HepG2 (cell line): ENCODE measurements around the gene PLEKHH3. TPM values are rescaled to one million over a fixed set of nuclear protein-coding genes. Genes with fewer than 3 reads are reported as not detected.

ENCODE experiments used
- GATAD2A ChIP-seq: IDR thresholded peaks from 2 replicates; pipeline ENCODE4 v1.6.1; 2016
- MTA1 ChIP-seq: sonication (generic); formaldehyde crosslinking; IDR thresholded peaks from 2 replicates; pipeline ENCODE4 v1.4.0; 2020; ENCODE audit warnings: missing genetic modification reagents, mild to moderate bottlenecking, borderline replicate concordance
- NCOA5 ChIP-seq: sonication (generic); formaldehyde crosslinking; IDR thresholded peaks from 2 replicates; pipeline ENCODE4 v1.4.0; 2020; ENCODE audit warnings: missing genetic modification reagents
- PRDM4 ChIP-seq: sonication (generic); formaldehyde crosslinking; IDR thresholded peaks from 2 replicates; pipeline ENCODE4 v1.9.0; 2021; ENCODE audit warnings: missing genetic modification reagents, borderline replicate concordance
- SP5 ChIP-seq: IDR thresholded peaks from 2 replicates; pipeline ENCODE4 v1.6.1; 2016; ENCODE audit warnings: low read depth, borderline replicate concordance
- SYNCRIP ChIP-seq: fragments of 200-400 bp; formaldehyde crosslinking; IDR thresholded peaks from 2 replicates; pipeline ENCODE4 v1.6.1; 2018; ENCODE audit warnings: mild to moderate bottlenecking, low read depth, low read length; ENCODE audit not compliant: insufficient read depth
- ZBTB2 ChIP-seq: sonication (generic); formaldehyde crosslinking; IDR thresholded peaks from 2 replicates; pipeline ENCODE4 v1.8.0; 2022; ENCODE audit warnings: low read depth, missing genetic modification reagents
- ZBTB43 ChIP-seq: sonication (generic); formaldehyde crosslinking; conservative IDR thresholded peaks from 2 replicates; pipeline ENCODE4 v1.4.0; 2020; ENCODE audit warnings: missing genetic modification reagents
- ZMAT3 ChIP-seq: sonication (generic); formaldehyde crosslinking; conservative IDR thresholded peaks from 2 replicates; pipeline ENCODE4 v1.7.0; 2021; ENCODE audit warnings: missing genetic modification reagents
- ZNF256 ChIP-seq: sonication (generic); formaldehyde crosslinking; conservative IDR thresholded peaks from 2 replicates; pipeline ENCODE4 v1.4.0; 2020; ENCODE audit warnings: missing genetic modification reagents
- ZNF318 ChIP-seq: sonication (generic); formaldehyde crosslinking; IDR thresholded peaks from 2 replicates; pipeline ENCODE4 v1.4.0; 2020; ENCODE audit warnings: mild to moderate bottlenecking, missing genetic modification reagents
- ZNF326 ChIP-seq: sonication (generic); formaldehyde crosslinking; IDR thresholded peaks from 2 replicates; pipeline ENCODE4 v1.4.0; 2020; ENCODE audit warnings: missing genetic modification reagents, borderline replicate concordance
- ZNF382 ChIP-seq: sonication (generic); formaldehyde crosslinking; IDR thresholded peaks from 2 replicates; pipeline ENCODE4 v1.5.0; 2020; ENCODE audit warnings: missing genetic modification reagents, mild to moderate bottlenecking, borderline replicate concordance
- ZNF652 ChIP-seq: IDR thresholded peaks from 2 replicates; pipeline ENCODE4 v1.6.1; 2016; ENCODE audit warnings: low read depth, borderline replicate concordance
- ZNF766 ChIP-seq: sonication (generic); formaldehyde crosslinking; IDR thresholded peaks from 2 replicates; pipeline ENCODE4 v1.5.0; 2020; ENCODE audit warnings: missing genetic modification reagents, borderline replicate concordance
- polyA plus RNA-seq, 8 experiments: library from polyadenylated mRNA; depleted of rRNA in 3 of 8; stranded (reverse) in 7 of 8; unstranded in 1 of 8; fragments of >200 nt; fragmentation: Illumina TruSeq in 4 of 8; extraction: Trizol in 4 of 8; gene quantifications; 2 replicates each; pipeline versions ENCODE4 v1.2.1 to v1.2.3, GENCODE V29; 2011 to 2016; ENCODE audit warnings: low read depth in 4 of 8, missing spikeins in 1 of 8, mixed read lengths in 1 of 8; ENCODE audit not compliant: insufficient read depth in 1 of 8
- total RNA-seq, 5 experiments: library from RNA; depleted of rRNA; stranded (reverse); fragments of >200 nt; fragmentation: Illumina TruSeq; extraction: Trizol; gene quantifications; 2 replicates each; pipeline ENCODE4 v1.2.3, GENCODE V29; 2016; ENCODE audit warnings: low read depth in 1 of 5

PLEKHH3 gene
- total and polyA plus RNA-seq, 2 of the 13 experiments (the other 11 are each of a cell fraction or from before 2014, with no cell fraction given), result 6.0 to 19.9 TPM

GRCh38 chr17:42681976-42682721, 5.4 kb upstream of the PLEKHH3 start, which contains the start of gene CNTNAP1 (continued):
- TF ChIP-seq ZBTB43 (CRISPR knock-in tag) (no peak), ZNF766 (CRISPR knock-in tag) (no peak), SP5 (peak; percentile 37; the same call in 1 of the 2 replicates), NCOA5 (no peak), ZNF382 (CRISPR knock-in tag) (no peak), ZNF326 (no peak), MTA1 (CRISPR knock-in tag) (no peak), ZBTB2 (CRISPR knock-in tag) (no peak; the same call in 1 of the 2 replicates), ZNF652 (CRISPR knock-in tag) (peak; percentile 36), ZNF318 (CRISPR knock-in tag) (no peak), GATAD2A (CRISPR knock-in tag) (peak; percentile 42; the same call in 1 of the 2 replicates), ZNF256 (CRISPR knock-in tag) (no peak), ZMAT3 (0 out of 2 replicates have a peak, but pooled peaks have one; percentile 23), SYNCRIP (no peak), PRDM4 (no peak)
